B cell (primary cell): ENCODE data around the gene GPC5. TPM values are rescaled to one million over a fixed set of nuclear protein-coding genes. Genes with fewer than 3 reads are reported as not detected.

Source experiments
- ATAC-seq: fragments of 200-7000 bp; cut with Tn5 transposase; one replicate; pipeline ENCODE4 v1.10.0; 2021; ENCODE audit warnings: low read depth, mild to moderate bottlenecking, moderate number of reproducible peaks, moderate library complexity
- CTCF ChIA-PET: fragments of 350-600 bp; sonication (Branson Sonifier 250); formaldehyde crosslinking; loops from one replicate; lab custom pipeline; 2021; ENCODE audit warnings: antibody characterized with exemption, inconsistent platforms; lab: Charles Lee
- POLR2A ChIA-PET: fragments of 350-600 bp; sonication (Branson Sonifier 250); formaldehyde crosslinking; loops from one replicate; lab custom pipeline; 2021; ENCODE audit warnings: antibody characterized with exemption; lab: Charles Lee
- DNase-seq: peaks from one replicate; pipeline ENCODE4 v3.0.0; 2013
- H2AFZ ChIP-seq: 2 replicates; pipeline ENCODE4 v1.6.1; 2012; ENCODE audit warnings: mild to moderate bottlenecking, low read depth, low read length; ENCODE audit not compliant: insufficient read depth, poor library complexity, severe bottlenecking
- H3K27ac ChIP-seq, 2 donors: 1 replicate in 1 of 2; 2 replicates in 1 of 2; pipeline ENCODE4 v1.5.1; 2012 to 2013; ENCODE audit warnings: low read length in 2 of 2, mild to moderate bottlenecking in 2 of 2, moderate library complexity in 1 of 2
- H3K27me3 ChIP-seq, 4 experiments: fragments of 200-600 bp in 1 of 4; sonication (generic) in 1 of 4; replicated peaks in 1 of 4; 1 replicate in 2 of 4; 2 replicates in 2 of 4; pipeline versions ENCODE4 v1.6.1 to v1.7.0; 2013 to 2016; ENCODE audit warnings: low read length in 3 of 4, mild to moderate bottlenecking in 2 of 4, mixed read lengths in 1 of 4, moderate library complexity in 1 of 4; ENCODE audit not compliant: insufficient read depth in 4 of 4, control insufficient read depth in 3 of 4; ENCODE audit errors: control extremely low read depth in 1 of 4
- H3K36me3 ChIP-seq, 2 experiments: replicated peaks in 1 of 2; 1 replicate in 1 of 2; 2 replicates in 1 of 2; pipeline versions ENCODE4 v1.6.1 to v1.7.1; 2013; ENCODE audit warnings: low read length in 1 of 2; ENCODE audit not compliant: insufficient read depth in 2 of 2, control insufficient read depth in 1 of 2; ENCODE audit errors: control extremely low read depth in 1 of 2, extremely low read depth in 1 of 2
- H3K4me1 ChIP-seq, 2 donors: fragments of 200-600 bp in 1 of 2; sonication (generic) in 1 of 2; 1 replicate in 1 of 2; 2 replicates in 1 of 2; pipeline versions ENCODE4 v1.5.1 to v1.6.1; 2013 to 2017; ENCODE audit warnings: low read length in 2 of 2; ENCODE audit not compliant: control insufficient read depth in 2 of 2, insufficient read depth in 2 of 2
- H3K4me2 ChIP-seq: replicated peaks from 2 replicates; pipeline ENCODE3; 2012; ENCODE audit warnings: mild to moderate bottlenecking, low read depth, low read length; ENCODE audit not compliant: poor library complexity, severe bottlenecking
- H3K4me3 ChIP-seq, 5 experiments: fragments of 200-600 bp in 1 of 5; sonication (generic) in 1 of 5; 1 replicate in 3 of 5; 2 replicates in 2 of 5; pipeline versions ENCODE4 v1.5.1 to v1.7.0; 2011 to 2016; ENCODE audit warnings: low read length in 4 of 5, mild to moderate bottlenecking in 4 of 5, low read depth in 2 of 5, control low read depth in 1 of 5, moderate library complexity in 1 of 5; ENCODE audit not compliant: insufficient read depth in 1 of 5; ENCODE audit errors: control extremely low read depth in 1 of 5, extremely low read depth in 1 of 5
- H3K79me2 ChIP-seq: fragments of 200-600 bp; sonication (generic); one replicate; pipeline ENCODE4 v1.6.0; 2016; ENCODE audit warnings: low read length; ENCODE audit not compliant: control insufficient read depth, insufficient read depth
- H3K9ac ChIP-seq: fragments of 200-600 bp; sonication (generic); 2 replicates; pipeline ENCODE4 v1.6.1; 2017; ENCODE audit warnings: mild to moderate bottlenecking, low read length, moderate library complexity
- H3K9me3 ChIP-seq, 3 donors: one replicate each; pipeline versions ENCODE4 v1.6.1 to v1.7.1; 2013; ENCODE audit warnings: low read length in 2 of 3; ENCODE audit not compliant: control insufficient read depth in 2 of 3, insufficient read depth in 1 of 3; ENCODE audit errors: control extremely low read depth in 1 of 3
- H4K20me1 ChIP-seq: 2 replicates; pipeline ENCODE4 v1.6.0; 2012; ENCODE audit warnings: mild to moderate bottlenecking, low read length; ENCODE audit not compliant: insufficient read depth, control insufficient read depth, poor library complexity, severe bottlenecking
- H3K27ac Mint-ChIP-seq: one replicate; pipeline ENCODE4 v1.8.0; 2021; ENCODE audit warnings: mixed read lengths
- H3K27me3 Mint-ChIP-seq: one replicate; pipeline ENCODE4 v1.8.0; 2021; ENCODE audit warnings: mixed read lengths
- H3K4me1 Mint-ChIP-seq: one replicate; pipeline ENCODE4 v1.8.0; 2021; ENCODE audit warnings: mixed read lengths
- H3K4me3 Mint-ChIP-seq: one replicate; pipeline ENCODE4 v1.8.0; 2021; ENCODE audit warnings: mixed read lengths
- H3K9me3 Mint-ChIP-seq: one replicate; pipeline ENCODE4 v1.8.0; 2022; ENCODE audit warnings: mixed read lengths; ENCODE audit not compliant: insufficient read depth
- EZH2 ChIP-seq: IDR thresholded peaks from 2 replicates; pipeline ENCODE4 v1.6.1; 2012; ENCODE audit warnings: borderline replicate concordance, low read depth, mild to moderate bottlenecking, moderate library complexity, low read length; ENCODE audit not compliant: insufficient read depth, poor library complexity, severe bottlenecking
- WGBS: methylation state at CpG from one replicate; pipeline ENCODE4 v1.1.5; 2013; ENCODE audit warnings: missing lambda C conversion rate; ENCODE audit not compliant: insufficient coverage; 5-methylcytosine and 5-hydroxymethylcytosine counted together
- intact Hi-C: fragments of 100-400 bp; cut with micrococcal nuclease; formaldehyde crosslinking; loops from one replicate; pipeline ENCODE4 v1.10.0; 2022
- polyA plus RNA-seq: library from polyadenylated mRNA; depleted of rRNA; stranded (reverse); fragments of >200 nt; gene quantifications from 2 replicates; pipeline ENCODE4 v1.2.3, GENCODE V29; 2012
- total RNA-seq, 2 donors: library from RNA; stranded (reverse); fragments of 120-200 nt in 1 of 2; gene quantifications; 1 replicate in 1 of 2; 2 replicates in 1 of 2; pipeline versions ENCODE4 v1.2.3 to v1.2.4, GENCODE V29; 2013 to 2022
- TF ChIP-seq, protein P1 (sequence below): fragments of 200-600 bp; IDR thresholded peaks from one replicate; pipeline ENCODE4 v1.8.0; 2022; ENCODE audit warnings: antibody characterized with exemption, mild to moderate bottlenecking

Gene GPC5
- total and polyA plus RNA-seq, 2 donors (not counting 1 experiment from before 2014, with no cell fraction given): 0.15 to 0.30 TPM

DNA sequence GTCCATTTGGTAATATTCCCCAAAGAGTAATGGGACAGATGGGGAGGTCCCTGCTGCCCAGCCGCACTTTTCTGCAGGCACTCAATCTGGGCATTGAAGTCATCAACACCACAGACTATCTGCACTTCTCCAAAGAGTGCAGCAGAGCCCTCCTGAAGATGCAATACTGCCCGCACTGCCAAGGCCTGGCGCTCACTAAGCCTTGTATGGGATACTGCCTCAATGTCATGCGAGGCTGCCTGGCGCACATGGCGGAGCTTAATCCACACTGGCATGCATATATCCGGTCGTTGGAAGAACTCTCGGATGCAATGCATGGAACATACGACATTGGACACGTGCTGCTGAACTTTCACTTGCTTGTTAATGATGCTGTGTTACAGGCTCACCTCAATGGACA, 295.0 kb downstream of the GPC5 start:
- Mint-ChIP-seq H3K27me3 (no peaks in the 10 kb centered on the region), H3K4me1 (no peaks in the 10 kb centered on the region), H3K4me3 (no peak overlapping the region), H3K27ac (no peak overlapping the region), H3K9me3 (no peaks in the 10 kb centered on the region)
- Histone ChIP-seq H3K27me3 (no peaks in the 10 kb centered on the region), H3K27ac (no peak overlapping the region), H3K79me2 (no peaks in the 10 kb centered on the region), H3K36me3 (no peaks in the 10 kb centered on the region), H3K4me1 (no peaks in the 10 kb centered on the region), H3K4me3 (no peak overlapping the region), H3K9me3 (no peaks in the 10 kb centered on the region), H3K9ac (no peak overlapping the region), H4K20me1 (no peaks in the 10 kb centered on the region), H3K4me2 (no peak overlapping the region), H2AFZ (no peak overlapping the region)
- ATAC-seq (no peak), DNase-seq (no peak)
- 95% methylated on average over 10 of the region's 11 CpGs for WGBS
- intact Hi-C loops: no loop called here
- ChIA-PET CTCF (no interaction called here), POLR2A (no interaction called here)
- no peak for TF ChIP-seq EZH2
- TF ChIP-seq, protein P1, sequence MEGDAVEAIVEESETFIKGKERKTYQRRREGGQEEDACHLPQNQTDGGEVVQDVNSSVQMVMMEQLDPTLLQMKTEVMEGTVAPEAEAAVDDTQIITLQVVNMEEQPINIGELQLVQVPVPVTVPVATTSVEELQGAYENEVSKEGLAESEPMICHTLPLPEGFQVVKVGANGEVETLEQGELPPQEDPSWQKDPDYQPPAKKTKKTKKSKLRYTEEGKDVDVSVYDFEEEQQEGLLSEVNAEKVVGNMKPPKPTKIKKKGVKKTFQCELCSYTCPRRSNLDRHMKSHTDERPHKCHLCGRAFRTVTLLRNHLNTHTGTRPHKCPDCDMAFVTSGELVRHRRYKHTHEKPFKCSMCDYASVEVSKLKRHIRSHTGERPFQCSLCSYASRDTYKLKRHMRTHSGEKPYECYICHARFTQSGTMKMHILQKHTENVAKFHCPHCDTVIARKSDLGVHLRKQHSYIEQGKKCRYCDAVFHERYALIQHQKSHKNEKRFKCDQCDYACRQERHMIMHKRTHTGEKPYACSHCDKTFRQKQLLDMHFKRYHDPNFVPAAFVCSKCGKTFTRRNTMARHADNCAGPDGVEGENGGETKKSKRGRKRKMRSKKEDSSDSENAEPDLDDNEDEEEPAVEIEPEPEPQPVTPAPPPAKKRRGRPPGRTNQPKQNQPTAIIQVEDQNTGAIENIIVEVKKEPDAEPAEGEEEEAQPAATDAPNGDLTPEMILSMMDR: no peak

DNA sequence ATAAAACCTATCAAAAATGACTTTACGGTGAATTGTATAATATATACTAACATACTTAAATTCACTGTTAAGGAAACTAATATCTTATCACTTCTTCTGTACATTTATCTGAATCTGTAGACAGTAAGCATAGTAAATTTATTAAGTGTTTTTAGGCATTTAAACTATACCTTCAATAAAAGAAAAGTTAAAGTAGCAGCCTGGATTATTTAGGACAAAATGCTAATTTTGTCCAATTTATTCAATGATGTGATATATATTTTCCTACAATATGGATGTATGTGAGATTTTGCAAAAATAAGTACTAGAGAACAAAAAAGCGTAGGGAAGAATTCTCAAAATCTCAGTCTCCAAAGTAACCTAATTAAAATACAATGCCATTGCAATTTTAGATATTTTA, 299.9 kb downstream of the GPC5 start:
- POLR2A ChIA-PET: no interaction called here

More for the DNA sequence above, 299.9 kb downstream of the GPC5 start:
- Histone ChIP-seq H3K4me3 (no peak overlapping the region), H3K4me1 (no peaks in the 10 kb centered on the region), H3K36me3 (no peaks in the 10 kb centered on the region), H4K20me1 (no peaks in the 10 kb centered on the region), H3K27me3 (no peaks in the 10 kb centered on the region), H3K9ac (no peak overlapping the region), H3K4me2 (no peak overlapping the region), H2AFZ (no peak overlapping the region), H3K9me3 (no peaks in the 10 kb centered on the region), H3K79me2 (no peaks in the 10 kb centered on the region), H3K27ac (no peak overlapping the region)
- H3K4me3 Mint-ChIP-seq: no peak overlapping the region
- H3K9me3 Mint-ChIP-seq: peaks cover 6% of the 10 kb centered on the region
- no peak overlapping the region for H3K27ac Mint-ChIP-seq
- no peak for ATAC-seq
- no peaks in the 10 kb centered on the region for H3K27me3 Mint-ChIP-seq
- intact Hi-C loops: no loop called here
- CTCF ChIA-PET: no interaction called here
- TF ChIP-seq, protein P1: no peak
- no peak for DNase-seq
- WGBS: no CpG with 5 or more reads among the region's 2 CpGs
- no peaks in the 10 kb centered on the region for H3K4me1 Mint-ChIP-seq
